HCEC 1CT (cell line): Measurements from ENCODE around the gene TENM3.

Experiments used
- DNase-seq: peaks from one replicate; pipeline ENCODE4 v3.0.0-alpha.2; 2017

TENM3 gene

GRCh38 chr4:182582245-182582644 lies 339.0 kb downstream of the TENM3 start:
- no peak for DNase-seq

- DNase-seq, result no peak
Observed at GRCh38 chr4:182583703-182584415, 340.7 kb downstream of the TENM3 start.

- no peak for DNase-seq
Observed at GRCh38 chr4:182585321-182585720, 342.1 kb downstream of the TENM3 start.

- no peak for DNase-seq
Observed at GRCh38 chr4:182589100-182589499, 345.9 kb downstream of the TENM3 start.

DNA sequence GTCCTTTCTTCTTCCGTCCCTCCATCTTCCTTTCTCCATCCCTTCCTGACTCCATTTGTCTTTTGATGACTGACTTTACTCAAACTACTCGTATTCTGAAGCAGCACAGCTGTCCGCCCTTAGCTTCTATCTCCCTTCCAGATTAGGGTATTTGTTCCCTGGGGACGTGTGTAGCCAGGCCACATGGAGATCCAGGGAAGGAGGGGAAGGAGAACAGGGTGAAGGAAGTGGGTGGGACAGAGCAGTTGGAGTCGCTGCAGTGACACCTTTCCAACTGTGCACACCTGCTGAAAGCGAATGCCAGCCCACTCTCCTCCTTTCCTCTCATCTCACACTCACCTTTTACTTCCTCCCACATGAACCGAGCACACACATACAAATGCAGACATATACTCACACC lies 350.2 kb downstream of the TENM3 start:
- DNase-seq, result no peak

DNA sequence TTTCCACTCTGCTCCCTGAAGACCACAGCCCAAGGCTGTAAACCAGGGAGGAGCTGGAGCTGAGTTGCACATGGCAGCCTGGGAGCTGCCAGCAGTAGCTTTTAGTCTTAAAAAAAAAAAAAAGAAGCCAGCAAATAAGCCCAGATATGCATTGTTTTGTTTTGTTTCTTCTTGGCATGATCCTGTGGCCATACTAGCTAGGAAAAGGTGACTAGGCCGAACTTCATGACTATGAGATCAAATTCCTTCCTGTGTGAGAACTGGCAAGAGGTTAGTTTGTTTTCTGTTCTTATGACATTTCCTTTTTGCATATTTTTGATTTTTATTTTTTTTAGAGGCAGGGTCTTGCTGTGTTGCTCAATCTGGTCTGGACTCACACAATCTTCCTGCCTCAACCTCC lies 350.7 kb downstream of the TENM3 start:
- peak; percentile 14 for DNase-seq

DNA sequence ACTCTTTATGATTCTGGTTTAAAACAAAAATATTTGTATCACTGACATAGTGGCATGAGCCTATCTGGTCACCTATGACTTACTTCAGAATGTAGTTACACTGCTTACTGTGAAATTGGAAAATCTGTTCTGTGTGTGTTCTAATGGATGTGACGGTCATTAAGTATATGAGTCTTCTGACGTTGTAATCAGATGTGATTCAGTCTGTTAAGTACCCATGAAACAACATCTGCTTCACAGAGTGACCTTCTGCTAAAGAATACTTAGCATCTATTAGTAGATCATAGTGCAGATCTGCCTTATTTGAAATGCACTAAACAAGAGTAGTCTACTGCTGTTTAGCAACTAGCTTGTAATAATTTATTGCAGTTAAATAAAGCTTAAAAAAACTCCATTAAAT lies 356.9 kb downstream of the TENM3 start:
- no peak for DNase-seq

- DNase-seq, result no peak
Observed at GRCh38 chr4:182600856-182601255, 357.7 kb downstream of the TENM3 start.

DNA sequence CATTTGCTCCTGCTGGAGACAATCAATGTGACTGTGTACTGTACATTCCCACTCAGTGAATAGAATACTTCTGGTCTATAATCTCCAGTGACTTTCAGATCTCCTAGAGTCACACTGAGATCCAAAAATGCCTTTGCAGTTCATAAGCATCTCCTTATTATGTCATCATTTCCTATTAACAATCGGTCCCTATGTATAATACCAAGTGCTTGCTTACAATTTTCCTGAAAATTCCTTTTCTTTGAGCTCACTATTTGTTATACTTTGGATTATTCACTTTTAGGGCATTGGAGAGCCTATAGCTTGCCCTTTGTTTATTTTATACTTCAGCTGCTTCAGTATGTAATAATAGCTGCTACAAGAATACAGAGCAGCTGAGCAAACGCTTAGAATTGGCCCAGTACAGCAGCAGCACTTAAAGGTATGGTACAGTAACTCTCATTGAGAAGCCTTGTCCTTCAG lies 361.0 kb downstream of the TENM3 start:
- peak; percentile 61 for DNase-seq

GRCh38 chr4:182604953-182605352 lies 361.8 kb downstream of the TENM3 start:
- DNase-seq, result no peak

- DNase-seq, result no peak
Observed at GRCh38 chr4:182608525-182608924, 365.3 kb downstream of the TENM3 start.

DNA sequence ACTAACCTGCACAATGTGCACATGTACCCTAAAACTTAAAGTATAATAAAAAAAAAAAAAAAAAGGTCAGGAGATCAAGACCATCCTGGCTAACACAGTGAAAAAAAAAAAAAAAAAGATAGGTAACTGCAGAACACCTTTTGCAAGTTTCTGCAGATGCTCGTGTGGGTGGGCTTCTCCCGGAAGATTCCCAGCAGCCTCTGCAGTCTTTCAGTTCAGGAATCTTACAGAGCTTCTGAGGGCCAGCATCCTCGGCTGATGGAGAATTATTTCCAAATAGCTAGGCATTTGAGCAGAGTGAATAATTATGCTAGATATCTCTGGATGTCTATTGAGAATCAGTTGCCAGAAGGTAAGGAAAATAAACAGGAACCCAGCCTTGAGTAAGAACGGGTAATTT lies 373.3 kb downstream of the TENM3 start:
- DNase-seq, result no peak

GRCh38 chr4:182619660-182620059 lies 376.5 kb downstream of the TENM3 start:
- no peak for DNase-seq

- no peak for DNase-seq
Observed at GRCh38 chr4:182620111-182620980, 377.1 kb downstream of the TENM3 start.

DNA sequence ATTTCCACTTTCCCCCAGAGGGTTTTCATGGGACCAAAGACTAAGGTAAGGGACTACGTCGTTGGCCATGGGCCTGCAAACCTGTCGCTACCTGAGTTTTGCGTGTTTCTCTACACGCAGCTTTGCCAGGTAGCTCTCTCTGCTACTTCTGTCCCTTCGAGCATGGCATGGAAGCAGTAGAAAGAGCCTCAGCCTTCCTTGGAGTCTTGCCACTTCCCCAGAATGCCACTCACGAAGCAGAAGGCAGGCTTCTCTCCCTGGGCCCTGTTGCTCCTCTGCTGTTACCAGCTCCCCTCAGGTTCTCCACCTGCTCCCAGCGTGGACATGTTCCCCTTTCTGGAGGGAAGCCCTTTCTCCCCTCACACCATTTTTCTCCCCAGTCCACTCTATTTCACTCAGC lies 381.1 kb downstream of the TENM3 start:
- DNase-seq, result no peak

- DNase-seq, result no peak
Observed at GRCh38 chr4:182625193-182625592, 382.0 kb downstream of the TENM3 start.

GRCh38 chr4:182627996-182628395 lies 384.8 kb downstream of the TENM3 start:
- no peak for DNase-seq

GRCh38 chr4:182628544-182628943 lies 385.3 kb downstream of the TENM3 start:
- no peak for DNase-seq

DNA sequence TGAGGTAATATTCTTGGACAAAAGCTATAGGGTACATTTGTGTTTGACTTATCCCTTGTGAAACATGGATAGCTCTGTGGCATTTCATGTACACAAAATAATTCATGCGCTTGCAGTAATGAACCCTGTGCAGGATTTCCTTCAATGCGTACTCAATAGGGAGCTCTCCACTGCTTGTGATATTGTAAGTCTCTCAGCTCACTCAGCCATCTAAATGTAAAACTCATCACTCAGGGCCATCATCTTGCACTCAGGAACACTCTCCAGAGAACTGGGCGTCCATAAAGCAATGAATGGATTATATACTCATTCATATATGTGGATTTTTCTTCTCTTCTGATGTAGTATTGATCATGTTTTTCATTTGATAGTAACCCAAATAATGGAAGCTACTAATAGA lies 385.9 kb downstream of the TENM3 start:
- DNase-seq, result no peak

GRCh38 chr4:182640491-182640890 lies 397.3 kb downstream of the TENM3 start:
- no peak for DNase-seq

GRCh38 chr4:182640932-182641331 lies 397.7 kb downstream of the TENM3 start:
- DNase-seq, result no peak

DNA sequence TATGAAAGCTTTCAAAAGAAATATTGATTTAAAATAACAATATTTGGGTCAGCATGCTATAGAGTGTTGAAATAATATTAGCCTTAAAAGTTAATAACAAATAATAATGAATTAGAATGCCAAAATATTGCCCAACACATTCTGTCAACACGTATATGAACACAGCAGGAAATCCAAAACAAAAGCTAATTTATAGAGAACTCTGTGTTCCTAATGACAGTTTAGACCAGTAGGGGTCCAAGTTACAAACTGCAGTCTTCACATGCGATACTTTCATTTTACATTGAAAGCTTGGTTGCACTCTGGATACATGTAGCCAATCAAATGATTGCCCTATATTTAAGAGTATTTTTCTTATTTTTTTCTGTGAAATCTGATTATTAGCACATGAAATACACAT lies 399.6 kb downstream of the TENM3 start:
- DNase-seq, result peak; percentile 29

GRCh38 chr4:182643801-182644682 lies 400.8 kb downstream of the TENM3 start:
- DNase-seq, result peak; percentile 61
